Suprapubic skin (tissue), 4 donors: ENCODE data around the gene CHD9NB. TPM values are rescaled to one million over a fixed set of nuclear protein-coding genes. Genes with fewer than 3 reads are reported as not detected.
A peak's percentile ranks its signal among the peaks of the same experiment; 100 is the strongest.

ENCODE experiments used
- DNase-seq, 2 donors: peaks; one replicate each; pipeline ENCODE4 v3.0.0-alpha.2; 2019; ENCODE audit warnings: low spot score in 2 of 2
- H3K27ac ChIP-seq: fragments of 200-600 bp; sonication (generic); one replicate; pipeline ENCODE4 v1.5.1; 2019
- H3K27me3 ChIP-seq: fragments of 200-600 bp; sonication (generic); one replicate; pipeline ENCODE4 v1.5.1; 2019
- H3K36me3 ChIP-seq: fragments of 200-600 bp; sonication (generic); one replicate; pipeline ENCODE4 v1.5.1; 2019
- H3K4me1 ChIP-seq: fragments of 200-600 bp; sonication (generic); one replicate; pipeline ENCODE4 v1.5.1; 2019
- H3K4me3 ChIP-seq: fragments of 200-600 bp; sonication (generic); one replicate; pipeline ENCODE4 v1.5.1; 2019; ENCODE audit warnings: mild to moderate bottlenecking
- H3K9me3 ChIP-seq: fragments of 200-600 bp; sonication (generic); one replicate; pipeline ENCODE4 v1.5.1; 2019
- CTCF ChIP-seq, 2 donors: fragments of 200-600 bp in 1 of 2; fragments of 450-650 bp in 1 of 2; sonication (generic) in 1 of 2; IDR thresholded peaks; one replicate each; pipeline ENCODE4 v1.5.1; 2016 to 2019; ENCODE audit warnings: antibody characterized with exemption in 2 of 2, mild to moderate bottlenecking in 1 of 2, moderate library complexity in 1 of 2
- EP300 ChIP-seq: sonication (generic); formaldehyde crosslinking; IDR thresholded peaks from one replicate; pipeline ENCODE4 v1.6.1; 2017; ENCODE audit warnings: antibody characterized with exemption
- POLR2A ChIP-seq, 2 donors: fragments of 450-650 bp; IDR thresholded peaks; one replicate each; pipeline ENCODE4 v1.6.1; 2017; ENCODE audit warnings: antibody characterized with exemption in 2 of 2, mild to moderate bottlenecking in 2 of 2, moderate library complexity in 2 of 2
- POLR2AphosphoS5 ChIP-seq, 3 donors: sonication (generic); formaldehyde crosslinking; IDR thresholded peaks; one replicate each; pipeline ENCODE4 v1.6.1; 2017; ENCODE audit warnings: antibody characterized with exemption in 3 of 3
- WGBS: methylation state at CpG from one replicate; pipeline ENCODE4 v1.1.5; 2018; 5-methylcytosine and 5-hydroxymethylcytosine counted together
- total RNA-seq, 4 donors: library from RNA; depleted of rRNA; stranded (reverse); fragments of >200 nt; gene quantifications; one replicate each; pipeline ENCODE4 v1.1.0, GENCODE V29; 2016

The CHD9NB gene
- total RNA-seq, 4 donors from 2014 or later, result 8.7 to 33.3 (median 17.0) TPM

- TF ChIP-seq POLR2A (IDR thresholded peaks at IDR 0.05) (no peak), CTCF (IDR thresholded peaks at IDR 0.05) (no peak), EP300 (no peak), POLR2AphosphoS5 (IDR thresholded peaks at IDR 0.05) (no peak)
- WGBS, result 75% methylated on average over 4 of the region's 4 CpGs
- Histone ChIP-seq H3K4me1 (peaks cover 50% of the 10 kb centered on the region), H3K36me3 (peaks cover 3% of the 10 kb centered on the region), H3K27ac (no peak overlapping the region), H3K4me3 (no peak overlapping the region), H3K9me3 (no peaks in the 10 kb centered on the region), H3K27me3 (no peaks in the 10 kb centered on the region)
- DNase-seq, result no peak
Observed at GRCh38 chr16:53068423-53068833, 15.7 kb upstream of the CHD9NB start.

GRCh38 chr16:53067675-53068074 lies 15.0 kb upstream of the CHD9NB start:
- no peaks in the 10 kb centered on the region for H3K27me3 ChIP-seq
- no peak overlapping the region for H3K27ac ChIP-seq
- no peak for TF ChIP-seq CTCF (IDR thresholded peaks at IDR 0.05)
- no peak for TF ChIP-seq POLR2AphosphoS5 (IDR thresholded peaks at IDR 0.05)
- TF ChIP-seq POLR2A (IDR thresholded peaks at IDR 0.05), result no peak
- no peak for TF ChIP-seq EP300
- H3K9me3 ChIP-seq, result no peaks in the 10 kb centered on the region
- H3K4me3 ChIP-seq, result no peak overlapping the region
- no peak for DNase-seq
- WGBS, result 88% methylated on average over 2 of the region's 2 CpGs
- H3K36me3 ChIP-seq, result peaks cover 3% of the 10 kb centered on the region
- peaks cover 50% of the 10 kb centered on the region for H3K4me1 ChIP-seq

GRCh38 chr16:53065461-53066061 lies 12.9 kb upstream of the CHD9NB start:
- Histone ChIP-seq H3K27me3 (no peaks in the 10 kb centered on the region), H3K4me3 (no peak overlapping the region), H3K27ac (peak overlapping the region; percentile 9), H3K9me3 (no peaks in the 10 kb centered on the region), H3K4me1 (peaks cover 49% of the 10 kb centered on the region), H3K36me3 (peaks cover 3% of the 10 kb centered on the region)
- DNase-seq, result no peak
- TF ChIP-seq CTCF (IDR thresholded peaks at IDR 0.05), result no peak
- TF ChIP-seq POLR2AphosphoS5 (IDR thresholded peaks at IDR 0.05), result no peak
- TF ChIP-seq EP300, result no peak
- TF ChIP-seq POLR2A (IDR thresholded peaks at IDR 0.05), result no peak
- 60% methylated on average over 6 of the region's 6 CpGs for WGBS

- Histone ChIP-seq H3K9me3 (no peaks in the 10 kb centered on the region), H3K27me3 (no peaks in the 10 kb centered on the region), H3K4me3 (no peak overlapping the region), H3K27ac (no peak overlapping the region), H3K36me3 (peaks cover 3% of the 10 kb centered on the region), H3K4me1 (peaks cover 37% of the 10 kb centered on the region)
- DNase-seq, result no peak
- 91% methylated on average over 1 of the region's 1 CpG for WGBS
- no peak for TF ChIP-seq POLR2AphosphoS5 (IDR thresholded peaks at IDR 0.05)
- TF ChIP-seq POLR2A (IDR thresholded peaks at IDR 0.05), result no peak
- no peak for TF ChIP-seq EP300
- TF ChIP-seq CTCF (IDR thresholded peaks at IDR 0.05), result no peak
Observed at GRCh38 chr16:53064081-53064578, 11.4 kb upstream of the CHD9NB start.

GRCh38 chr16:53061701-53062159 lies 9.0 kb upstream of the CHD9NB start:
- Histone ChIP-seq H3K4me1 (peaks cover 54% of the 10 kb centered on the region), H3K9me3 (no peaks in the 10 kb centered on the region), H3K27ac (peak overlapping the region; percentile 2), H3K36me3 (no peaks in the 10 kb centered on the region), H3K27me3 (no peaks in the 10 kb centered on the region), H3K4me3 (no peak overlapping the region)
- DNase-seq, result no peak
- 32% methylated on average over 3 of the region's 3 CpGs for WGBS
- TF ChIP-seq CTCF (IDR thresholded peaks at IDR 0.05) (no peak), EP300 (no peak), POLR2AphosphoS5 (IDR thresholded peaks at IDR 0.05) (no peak), POLR2A (IDR thresholded peaks at IDR 0.05) (no peak)
